Measurements from ENCODE around the gene POU2F1. TPM values are rescaled to one million over a fixed set of nuclear protein-coding genes. Genes with fewer than 3 reads are reported as not detected.

The POU2F1 gene
- total and polyA plus RNA-seq, 8 donors = 1.2 to 36.2 (median 7.7) TPM

DNA sequence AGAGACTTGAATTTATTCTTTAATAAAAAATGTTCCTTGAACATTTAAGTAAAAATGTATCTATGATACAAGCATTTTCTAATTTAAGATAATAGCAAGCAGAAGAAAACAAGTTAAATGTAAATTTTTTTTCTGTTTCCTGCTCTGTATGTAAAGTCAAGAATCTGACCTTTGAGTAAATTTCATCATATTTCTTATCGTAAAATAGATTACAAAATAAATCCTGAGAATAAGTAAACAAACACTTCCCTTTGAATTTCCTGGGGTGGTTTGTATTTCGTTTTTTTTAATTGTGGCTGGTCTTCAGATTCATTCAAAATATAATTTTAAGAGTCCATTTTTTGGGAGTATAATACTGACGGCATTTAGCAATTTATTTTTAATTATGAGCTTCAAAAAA is 77.6 kb downstream of the POU2F1 start:
- TF ChIP-seq, protein P1, sequence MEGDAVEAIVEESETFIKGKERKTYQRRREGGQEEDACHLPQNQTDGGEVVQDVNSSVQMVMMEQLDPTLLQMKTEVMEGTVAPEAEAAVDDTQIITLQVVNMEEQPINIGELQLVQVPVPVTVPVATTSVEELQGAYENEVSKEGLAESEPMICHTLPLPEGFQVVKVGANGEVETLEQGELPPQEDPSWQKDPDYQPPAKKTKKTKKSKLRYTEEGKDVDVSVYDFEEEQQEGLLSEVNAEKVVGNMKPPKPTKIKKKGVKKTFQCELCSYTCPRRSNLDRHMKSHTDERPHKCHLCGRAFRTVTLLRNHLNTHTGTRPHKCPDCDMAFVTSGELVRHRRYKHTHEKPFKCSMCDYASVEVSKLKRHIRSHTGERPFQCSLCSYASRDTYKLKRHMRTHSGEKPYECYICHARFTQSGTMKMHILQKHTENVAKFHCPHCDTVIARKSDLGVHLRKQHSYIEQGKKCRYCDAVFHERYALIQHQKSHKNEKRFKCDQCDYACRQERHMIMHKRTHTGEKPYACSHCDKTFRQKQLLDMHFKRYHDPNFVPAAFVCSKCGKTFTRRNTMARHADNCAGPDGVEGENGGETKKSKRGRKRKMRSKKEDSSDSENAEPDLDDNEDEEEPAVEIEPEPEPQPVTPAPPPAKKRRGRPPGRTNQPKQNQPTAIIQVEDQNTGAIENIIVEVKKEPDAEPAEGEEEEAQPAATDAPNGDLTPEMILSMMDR (IDR thresholded peaks at IDR 0.05) = no peak
- TF ChIP-seq POLR2AphosphoS5 (IDR thresholded peaks at IDR 0.05) = no peak
- TF ChIP-seq EP300 (IDR thresholded peaks at IDR 0.05) = no peak
- no peak for TF ChIP-seq POLR2A (IDR thresholded peaks at IDR 0.05)
- H3K36me3 ChIP-seq = no peaks in the 10 kb centered on the region
- no peaks in the 10 kb centered on the region for H3K27me3 ChIP-seq
- DNase-seq = no peak
- peak overlapping the region in 3 of 5 donors; percentile 60 to 77 (median 72) for H3K27ac ChIP-seq
- WGBS, 5 donors = 30 to 45% (median 42%) methylated on average over 3 of the region's 3 CpGs
- H3K9me3 ChIP-seq = no peaks in the 10 kb centered on the region
- intact Hi-C loops (cut with DNase I; ENCODE audit: low total_unique reads) = no loop called here
- H3K4me3 ChIP-seq = no peak overlapping the region
- peaks cover 4 to 30% (median 26%) of the 10 kb centered on the region in 4 donors for H3K4me1 ChIP-seq

DNA sequence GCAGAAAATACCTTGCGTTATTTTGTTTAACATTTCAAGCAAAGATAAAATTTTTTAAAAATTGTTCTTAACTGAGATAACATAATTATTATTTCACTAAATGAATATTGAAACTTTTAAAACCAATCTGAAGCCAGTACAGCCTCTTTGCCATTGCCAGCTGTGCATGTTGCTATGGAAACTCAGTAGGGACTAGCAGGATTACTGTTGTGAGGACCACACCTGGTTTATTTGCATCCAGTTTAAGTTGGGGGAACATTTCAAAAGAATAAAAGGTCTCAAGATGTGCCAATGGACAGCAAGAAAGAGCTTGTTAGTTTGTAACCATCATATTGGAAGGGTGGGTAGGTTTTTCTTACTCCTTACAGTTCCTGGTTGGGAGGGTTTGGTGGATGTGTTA is 80.7 kb downstream of the POU2F1 start:
- peak in 1 of 2 donors; percentile 10 for DNase-seq
- Histone ChIP-seq H3K4me1 (peaks cover 4 to 37% (median 29%) of the 10 kb centered on the region in 4 donors), H3K9me3 (no peaks in the 10 kb centered on the region), H3K4me3 (no peak overlapping the region), H3K36me3 (no peaks in the 10 kb centered on the region), H3K27me3 (no peaks in the 10 kb centered on the region), H3K27ac (no peak overlapping the region)
- TF ChIP-seq, protein P1 (IDR thresholded peaks at IDR 0.05) = no peak
- TF ChIP-seq EP300 (IDR thresholded peaks at IDR 0.05) (no peak), POLR2AphosphoS5 (IDR thresholded peaks at IDR 0.05) (no peak), POLR2A (IDR thresholded peaks at IDR 0.05) (no peak)
- intact Hi-C loops (cut with DNase I; ENCODE audit: low total_unique reads) = no loop called here
- 76 to 96% (median 87%) methylated on average over 1 of the region's 1 CpG for WGBS, 5 donors

DNA sequence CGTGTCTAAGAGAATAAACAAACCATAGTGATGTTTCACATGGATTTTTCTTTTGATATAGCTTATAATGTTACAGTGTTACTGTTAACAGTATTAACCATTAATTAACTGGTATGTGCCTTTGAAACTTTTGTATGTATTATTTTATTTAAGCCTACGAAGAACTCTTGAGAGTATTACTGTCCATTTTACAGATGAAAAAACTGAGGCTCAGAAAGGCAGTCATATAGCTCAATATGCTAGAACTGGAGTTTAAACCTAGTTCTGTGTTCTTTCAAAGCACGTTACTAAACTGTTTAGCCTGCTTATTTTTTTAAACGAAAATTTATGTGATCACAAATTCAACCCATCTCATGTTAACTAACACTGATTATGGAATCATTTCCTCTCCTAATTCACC is 83.5 kb downstream of the POU2F1 start:
- no peaks in the 10 kb centered on the region for H3K9me3 ChIP-seq
- intact Hi-C loops (cut with DNase I; ENCODE audit: low total_unique reads) = no loop called here
- TF ChIP-seq POLR2A (IDR thresholded peaks at IDR 0.05) = no peak
- no peak for TF ChIP-seq POLR2AphosphoS5 (IDR thresholded peaks at IDR 0.05)
- TF ChIP-seq, protein P1 (IDR thresholded peaks at IDR 0.05) = no peak
- no peak for TF ChIP-seq EP300 (IDR thresholded peaks at IDR 0.05)
- no peak overlapping the region for H3K4me3 ChIP-seq
- 92 to 98% (median 95%) methylated on average over 4 of the region's 4 CpGs for WGBS, 5 donors
- H3K4me1 ChIP-seq = peaks cover 0 to 12% (median 5%) of the 10 kb centered on the region in 4 donors
- DNase-seq = no peak
- H3K27me3 ChIP-seq = no peaks in the 10 kb centered on the region
- H3K36me3 ChIP-seq = no peaks in the 10 kb centered on the region
- no peak overlapping the region for H3K27ac ChIP-seq

DNA sequence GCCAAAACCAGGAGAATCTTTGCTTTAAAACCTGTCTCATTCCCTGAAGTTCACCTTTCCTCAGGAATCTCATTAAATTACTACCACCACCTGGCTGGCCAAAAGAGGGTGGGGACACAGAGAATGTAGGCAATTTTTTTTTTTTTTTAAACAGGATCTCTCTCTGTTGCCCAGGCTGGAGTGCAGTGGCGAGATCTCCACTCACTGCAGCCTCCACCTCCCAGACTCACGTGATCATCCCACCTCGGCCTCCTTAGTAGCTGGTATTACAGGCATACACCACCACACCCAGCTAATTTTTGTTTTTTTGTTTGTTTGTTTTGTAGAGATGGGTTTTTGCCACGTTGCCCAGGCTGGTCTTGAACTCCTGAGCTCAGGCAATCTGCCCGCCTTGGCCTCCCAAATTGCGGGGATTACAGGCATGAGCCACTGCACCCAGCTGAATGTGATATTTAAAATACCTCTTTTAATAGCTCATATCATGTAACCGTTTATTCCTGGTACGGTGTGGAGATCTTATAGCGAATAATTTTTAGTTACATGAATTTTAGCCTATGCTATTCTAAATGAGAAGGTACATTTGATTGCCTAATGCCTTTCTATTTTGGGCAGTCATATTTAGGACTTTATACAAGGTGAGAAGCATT is 84.5 kb downstream of the POU2F1 start:
- no peak for TF ChIP-seq POLR2A (IDR thresholded peaks at IDR 0.05)
- TF ChIP-seq POLR2AphosphoS5 (IDR thresholded peaks at IDR 0.05) = no peak
- no peak for TF ChIP-seq EP300 (IDR thresholded peaks at IDR 0.05)
- H3K27ac ChIP-seq = peak overlapping the region in 1 of 5 donors; percentile 23
- no peaks in the 10 kb centered on the region for H3K36me3 ChIP-seq
- no peaks in the 10 kb centered on the region for H3K9me3 ChIP-seq
- no peaks in the 10 kb centered on the region for H3K27me3 ChIP-seq
- intact Hi-C loops (cut with DNase I; ENCODE audit: low total_unique reads) = no loop called here
- 89 to 94% (median 93%) methylated on average over 9 of the region's 9 CpGs for WGBS, 5 donors
- no peak overlapping the region for H3K4me3 ChIP-seq
- no peak for DNase-seq
- peaks cover 0 to 12% (median 5%) of the 10 kb centered on the region in 4 donors for H3K4me1 ChIP-seq

DNA sequence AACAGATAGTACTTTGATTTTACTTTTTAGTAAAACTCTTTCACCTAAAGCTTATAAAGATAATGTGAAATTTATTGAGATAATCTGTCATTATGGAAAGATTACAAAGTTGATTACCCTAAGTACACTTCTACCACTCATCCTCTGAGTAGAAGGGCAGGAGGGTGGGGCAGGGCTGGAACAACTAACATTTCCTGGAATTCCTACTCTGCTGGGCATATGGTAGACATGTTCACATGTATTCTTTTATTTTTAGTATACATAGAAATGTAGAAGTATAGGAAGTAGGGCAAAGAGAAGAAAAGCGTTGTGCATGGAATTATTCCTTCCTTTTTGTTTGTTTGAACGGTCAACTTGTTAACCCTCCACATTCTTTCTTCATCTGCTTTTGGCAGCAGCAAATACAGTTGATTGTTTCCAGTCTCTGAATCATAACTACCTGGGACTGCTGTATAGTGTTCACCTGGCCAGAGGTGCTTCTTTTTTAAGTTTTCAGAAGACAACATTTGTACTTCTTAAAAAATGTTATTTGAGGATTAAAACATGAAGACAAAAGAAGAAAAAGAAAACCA is 85.1 kb downstream of the POU2F1 start:
- 11 to 32% (median 22%) methylated on average over 2 of the region's 2 CpGs for WGBS, 5 donors
- peak in 1 of 2 donors; percentile 16 for DNase-seq
- Histone ChIP-seq H3K9me3 (no peaks in the 10 kb centered on the region), H3K36me3 (no peaks in the 10 kb centered on the region), H3K27ac (peak overlapping the region in 1 of 5 donors; percentile 23), H3K4me1 (peaks cover 0 to 12% (median 5%) of the 10 kb centered on the region in 4 donors), H3K27me3 (no peaks in the 10 kb centered on the region), H3K4me3 (no peak overlapping the region)
- TF ChIP-seq POLR2AphosphoS5 (IDR thresholded peaks at IDR 0.05) = no peak
- TF ChIP-seq EP300 (IDR thresholded peaks at IDR 0.05) = no peak
- no peak for TF ChIP-seq POLR2A (IDR thresholded peaks at IDR 0.05)
- TF ChIP-seq, protein P1 (IDR thresholded peaks at IDR 0.05) = no peak
- intact Hi-C loops (cut with DNase I; ENCODE audit: low total_unique reads) = no loop called here

Measured in stomach (tissue), 9 donors.